Breast epithelium (tissue), 4 donors: ENCODE measurements around the gene TINAGL1. TPM values are rescaled to one million over a fixed set of nuclear protein-coding genes. Genes with fewer than 3 reads are reported as not detected.
A peak's percentile ranks its signal among the peaks of the same experiment; 100 is the strongest.

ENCODE experiments used
- DNase-seq, 2 donors: peaks; one replicate each; pipeline ENCODE4 v3.0.0-alpha.2; 2019; ENCODE audit warnings: low spot score in 2 of 2
- H3K27ac ChIP-seq, 2 donors: fragments of 200-600 bp; sonication (generic) in 1 of 2; one replicate each; pipeline ENCODE4 v1.5.1; 2016 to 2019; ENCODE audit warnings: mild to moderate bottlenecking in 1 of 2
- H3K27me3 ChIP-seq, 2 donors: fragments of 200-600 bp; sonication (generic) in 1 of 2; one replicate each; pipeline versions ENCODE4 v1.5.1 to v1.6.0; 2017 to 2019; ENCODE audit warnings: control low read depth in 1 of 2, mild to moderate bottlenecking in 1 of 2
- H3K36me3 ChIP-seq: fragments of 200-600 bp; one replicate; pipeline ENCODE4 v1.5.1; 2019
- H3K4me1 ChIP-seq, 2 donors: fragments of 200-600 bp; sonication (generic); one replicate each; pipeline ENCODE4 v1.5.1; 2016 to 2019; ENCODE audit warnings: control low read depth in 1 of 2
- H3K4me3 ChIP-seq, 3 donors: fragments of 200-600 bp; sonication (generic); 1 replicate in 2 of 3; 2 replicates in 1 of 3; pipeline ENCODE4 v1.5.1; 2016 to 2019; ENCODE audit warnings: mild to moderate bottlenecking in 3 of 3, moderate library complexity in 2 of 3
- H3K9me3 ChIP-seq, 2 donors: fragments of 200-600 bp; sonication (generic) in 1 of 2; one replicate each; pipeline ENCODE4 v1.5.1; 2016 to 2019; ENCODE audit warnings: control low read depth in 1 of 2
- POLR2A ChIP-seq: fragments of 450-650 bp; IDR thresholded peaks from one replicate; pipeline ENCODE4 v1.6.1; 2016; ENCODE audit warnings: antibody characterized with exemption, mild to moderate bottlenecking, moderate library complexity
- POLR2AphosphoS5 ChIP-seq, 3 donors: sonication (generic); formaldehyde crosslinking; IDR thresholded peaks; one replicate each; pipeline ENCODE4 v1.6.1; 2017; ENCODE audit warnings: antibody characterized with exemption in 3 of 3
- intact Hi-C: fragments of 100-400 bp; cut with DNase I; formaldehyde crosslinking; loops from one replicate; pipeline ENCODE4 v1.15.1; 2023; ENCODE audit warnings: low total_unique reads
- total RNA-seq, 3 donors: library from RNA; depleted of rRNA; stranded (reverse); fragments of >200 nt; gene quantifications; one replicate each; pipeline ENCODE4 v1.1.0, GENCODE V29; 2016
- TF ChIP-seq, protein P1 (sequence below), 3 donors: fragments of 450-650 bp; IDR thresholded peaks; one replicate each; pipeline ENCODE4 v1.5.1; 2016 to 2017; ENCODE audit warnings: antibody characterized with exemption in 3 of 3, mild to moderate bottlenecking in 3 of 3, moderate library complexity in 3 of 3

TINAGL1 gene
- total RNA-seq, 3 donors from 2014 or later: 85.9 to 187 (median 144) TPM

DNA sequence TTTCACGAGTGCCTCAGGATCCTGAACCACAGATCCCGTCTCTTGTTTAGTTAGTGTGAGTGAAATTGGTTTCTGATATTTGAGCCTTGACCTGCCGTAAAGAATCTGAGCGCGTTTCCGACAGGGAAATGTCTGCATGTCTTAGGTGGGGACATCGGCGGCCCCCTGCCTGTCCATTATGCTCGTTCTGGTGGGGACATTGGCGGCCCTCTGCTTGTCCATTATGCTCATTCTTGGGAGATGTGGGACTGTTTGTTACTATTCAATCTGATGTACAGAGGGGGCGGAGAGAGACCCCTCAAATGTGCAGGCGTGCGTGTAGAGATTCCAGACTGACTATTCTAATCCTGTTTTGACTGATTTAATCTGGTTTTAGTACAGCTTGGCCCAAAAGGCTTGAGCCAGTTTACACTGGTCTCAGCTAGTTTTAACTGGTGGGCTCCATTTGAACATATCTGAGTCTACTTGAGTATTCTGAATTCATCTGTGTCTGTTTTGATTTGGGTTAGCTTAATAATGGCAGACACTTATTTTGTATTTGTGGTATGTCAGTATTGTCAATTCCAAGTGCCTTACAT, 6.6 kb upstream of the TINAGL1 start:
- DNase-seq: peak in 1 of 2 donors; percentile 11
- Histone ChIP-seq H3K4me1 (peaks cover 10 to 20% of the 10 kb centered on the region in 2 donors), H3K9me3 (no peaks in the 10 kb centered on the region), H3K4me3 (no peak overlapping the region), H3K27me3 (no peaks in the 10 kb centered on the region), H3K27ac (no peak overlapping the region), H3K36me3 (no peaks in the 10 kb centered on the region)
- TF ChIP-seq, protein P1, sequence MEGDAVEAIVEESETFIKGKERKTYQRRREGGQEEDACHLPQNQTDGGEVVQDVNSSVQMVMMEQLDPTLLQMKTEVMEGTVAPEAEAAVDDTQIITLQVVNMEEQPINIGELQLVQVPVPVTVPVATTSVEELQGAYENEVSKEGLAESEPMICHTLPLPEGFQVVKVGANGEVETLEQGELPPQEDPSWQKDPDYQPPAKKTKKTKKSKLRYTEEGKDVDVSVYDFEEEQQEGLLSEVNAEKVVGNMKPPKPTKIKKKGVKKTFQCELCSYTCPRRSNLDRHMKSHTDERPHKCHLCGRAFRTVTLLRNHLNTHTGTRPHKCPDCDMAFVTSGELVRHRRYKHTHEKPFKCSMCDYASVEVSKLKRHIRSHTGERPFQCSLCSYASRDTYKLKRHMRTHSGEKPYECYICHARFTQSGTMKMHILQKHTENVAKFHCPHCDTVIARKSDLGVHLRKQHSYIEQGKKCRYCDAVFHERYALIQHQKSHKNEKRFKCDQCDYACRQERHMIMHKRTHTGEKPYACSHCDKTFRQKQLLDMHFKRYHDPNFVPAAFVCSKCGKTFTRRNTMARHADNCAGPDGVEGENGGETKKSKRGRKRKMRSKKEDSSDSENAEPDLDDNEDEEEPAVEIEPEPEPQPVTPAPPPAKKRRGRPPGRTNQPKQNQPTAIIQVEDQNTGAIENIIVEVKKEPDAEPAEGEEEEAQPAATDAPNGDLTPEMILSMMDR (IDR thresholded peaks at IDR 0.05): no peak
- TF ChIP-seq POLR2AphosphoS5 (IDR thresholded peaks at IDR 0.05) (no peak), POLR2A (no peak)
- intact Hi-C loops: no loop called here

DNA sequence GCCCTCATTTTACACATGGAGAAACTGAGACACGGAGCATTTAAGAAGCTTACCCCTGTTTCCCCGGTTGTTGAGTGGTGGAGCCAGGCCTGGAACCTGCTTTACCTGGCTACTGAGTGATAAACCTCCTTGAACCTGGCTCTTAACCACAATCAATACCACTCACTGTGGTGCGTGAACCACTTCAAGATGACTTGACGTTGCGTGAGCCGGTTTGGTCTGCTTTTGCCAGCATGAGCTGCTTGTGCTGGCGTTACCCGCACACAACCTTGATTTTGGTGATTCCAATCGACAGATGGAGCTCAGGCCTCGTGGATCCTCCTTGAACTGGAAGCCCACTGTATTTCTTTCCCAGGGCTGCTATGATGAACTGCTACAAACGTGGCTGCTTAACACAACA, 6.1 kb upstream of the TINAGL1 start:
- no peaks in the 10 kb centered on the region for H3K36me3 ChIP-seq
- peak in 1 of 2 donors; percentile 5 for DNase-seq
- intact Hi-C loops: no loop called here
- H3K4me1 ChIP-seq: peaks cover 10 to 26% of the 10 kb centered on the region in 2 donors
- H3K9me3 ChIP-seq: no peaks in the 10 kb centered on the region
- TF ChIP-seq, protein P1 (IDR thresholded peaks at IDR 0.05): no peak
- TF ChIP-seq POLR2A (no peak), POLR2AphosphoS5 (IDR thresholded peaks at IDR 0.05) (no peak)
- no peaks in the 10 kb centered on the region for H3K27me3 ChIP-seq
- H3K27ac ChIP-seq: no peak overlapping the region
- H3K4me3 ChIP-seq: no peak overlapping the region

DNA sequence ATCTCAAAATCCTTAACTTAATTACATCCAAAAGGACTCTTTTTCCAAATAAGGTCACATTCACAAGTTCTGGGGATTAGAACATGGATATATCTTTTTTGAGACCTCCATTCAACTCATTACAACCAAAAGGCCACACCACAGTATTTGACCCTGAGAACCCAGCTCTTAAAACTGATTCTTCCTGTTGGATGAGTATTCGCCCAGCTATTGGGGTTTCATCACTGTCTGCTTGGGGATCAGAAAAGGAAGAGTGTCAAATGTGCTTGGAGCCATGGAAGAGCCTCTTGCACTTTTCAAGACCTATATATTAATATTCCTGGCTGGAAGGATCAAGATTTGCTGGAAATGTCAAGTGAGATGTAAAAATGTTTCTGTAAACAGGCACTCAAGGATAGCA, 5.4 kb upstream of the TINAGL1 start:
- DNase-seq: peak in 1 of 2 donors; percentile 15
- no peaks in the 10 kb centered on the region for H3K9me3 ChIP-seq
- H3K27me3 ChIP-seq: no peaks in the 10 kb centered on the region
- peaks cover 10 to 27% of the 10 kb centered on the region in 2 donors for H3K4me1 ChIP-seq
- H3K4me3 ChIP-seq: no peak overlapping the region
- intact Hi-C loops: no loop called here
- no peak overlapping the region for H3K27ac ChIP-seq
- H3K36me3 ChIP-seq: no peaks in the 10 kb centered on the region
- TF ChIP-seq POLR2AphosphoS5 (IDR thresholded peaks at IDR 0.05) (no peak), POLR2A (no peak)
- TF ChIP-seq, protein P1 (IDR thresholded peaks at IDR 0.05): no peak

DNA sequence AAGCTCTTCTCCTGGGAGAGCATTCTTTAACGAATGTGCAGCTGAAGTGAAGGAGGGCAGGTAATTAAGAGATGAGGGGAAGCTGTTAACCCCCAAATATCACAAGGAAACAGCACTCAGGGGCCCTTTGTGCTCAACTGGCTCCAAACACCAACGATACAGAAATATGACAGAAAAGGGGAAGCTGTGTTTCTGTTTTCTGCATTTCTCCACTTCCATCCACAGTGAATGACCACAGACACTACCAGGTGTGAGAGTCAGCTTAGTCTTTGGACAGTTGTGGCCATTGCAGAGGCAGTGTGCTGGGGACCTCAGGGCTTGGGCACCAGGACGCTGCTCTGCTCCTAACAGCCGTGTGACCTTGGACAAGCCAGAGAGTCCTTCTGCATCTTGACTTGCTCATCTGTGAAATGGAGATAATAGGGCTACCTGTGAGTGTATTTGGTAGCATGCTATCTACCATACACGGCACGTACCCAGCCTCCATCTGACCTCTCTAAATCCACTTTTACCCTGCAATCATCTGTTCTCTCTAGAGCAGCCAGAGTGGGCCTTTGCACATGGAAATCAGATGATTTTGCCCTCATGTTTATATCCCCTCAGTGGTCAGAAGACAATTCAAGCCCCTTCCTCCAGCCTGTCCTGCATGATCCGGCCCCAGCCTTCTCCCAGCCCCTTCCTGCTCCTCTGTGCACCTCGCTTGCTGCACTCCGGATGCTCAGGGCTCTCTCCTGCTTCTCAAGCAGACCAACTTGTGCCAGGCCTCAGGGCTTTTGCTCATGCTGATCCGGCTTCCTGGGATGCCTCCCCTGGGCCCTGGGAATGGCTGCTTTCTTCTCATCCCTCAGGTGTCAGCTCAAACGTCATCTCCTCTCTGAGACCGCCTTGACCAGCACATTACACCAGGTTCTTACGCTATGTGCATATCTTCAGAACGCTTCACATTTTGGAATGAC, 4.7 kb upstream of the TINAGL1 start:
- intact Hi-C loops: no loop called here
- peaks cover 10 to 27% of the 10 kb centered on the region in 2 donors for H3K4me1 ChIP-seq
- no peaks in the 10 kb centered on the region for H3K9me3 ChIP-seq
- TF ChIP-seq, protein P1 (IDR thresholded peaks at IDR 0.05): no peak
- TF ChIP-seq POLR2AphosphoS5 (IDR thresholded peaks at IDR 0.05) (no peak), POLR2A (no peak)
- H3K27ac ChIP-seq: peak overlapping the region in 1 of 2 donors; percentile 26
- H3K27me3 ChIP-seq: no peaks in the 10 kb centered on the region
- H3K4me3 ChIP-seq: no peak overlapping the region
- H3K36me3 ChIP-seq: no peaks in the 10 kb centered on the region
- DNase-seq: peak in 1 of 2 donors; percentile 7
